GM23338 (cell line): ENCODE data around the gene MBNL3. TPM values are rescaled to one million over a fixed set of nuclear protein-coding genes. Genes with fewer than 3 reads are reported as not detected.

ENCODE experiments used
- ATAC-seq: fragments of 200-7000 bp; cut with Tn5 transposase; 3 replicates; pipeline ENCODE4 v1.9.1; 2020
- DNase-seq: peaks from one replicate; pipeline ENCODE4 v3.0.0-alpha.2; 2015; ENCODE audit warnings: low spot score
- H2AFZ ChIP-seq: fragments of 200-600 bp; sonication (generic); 2 replicates; pipeline ENCODE4 v1.8.0; 2016; ENCODE audit warnings: antibody characterized with exemption, mild to moderate bottlenecking, moderate library complexity
- H3F3A ChIP-seq: fragments of 200-600 bp; sonication (generic); replicated peaks from 2 replicates; pipeline ENCODE4 v1.8.0; 2017; ENCODE audit warnings: antibody characterized with exemption, mixed run types, low read depth
- H3K27ac ChIP-seq: fragments of 200-600 bp; sonication (generic); 2 replicates; pipeline ENCODE4 v1.6.1; 2016; ENCODE audit warnings: low read depth
- H3K27me3 ChIP-seq: fragments of 200-600 bp; sonication (generic); 2 replicates; pipeline ENCODE4 v1.8.0; 2016; ENCODE audit warnings: mild to moderate bottlenecking, mixed run types, moderate library complexity; ENCODE audit not compliant: insufficient read depth
- H3K36me3 ChIP-seq: fragments of 200-600 bp; sonication (generic); 2 replicates; pipeline ENCODE4 v1.8.0; 2016; ENCODE audit warnings: mild to moderate bottlenecking; ENCODE audit not compliant: insufficient read depth
- H3K4me1 ChIP-seq: fragments of 200-600 bp; sonication (generic); 2 replicates; pipeline ENCODE4 v1.8.0; 2016; ENCODE audit warnings: mild to moderate bottlenecking, moderate library complexity; ENCODE audit not compliant: insufficient read depth
- H3K4me2 ChIP-seq: fragments of 200-600 bp; sonication (generic); 2 replicates; pipeline ENCODE4 v1.7.1; 2017; ENCODE audit warnings: mixed run types
- H3K4me3 ChIP-seq: fragments of 200-600 bp; sonication (generic); 2 replicates; pipeline ENCODE4 v1.6.1; 2016; ENCODE audit warnings: mixed run types
- H3K79me2 ChIP-seq: fragments of 200-600 bp; sonication (generic); replicated peaks from 2 replicates; pipeline ENCODE4 v1.8.0; 2017; ENCODE audit warnings: mild to moderate bottlenecking; ENCODE audit not compliant: insufficient read depth
- H3K9me2 ChIP-seq: fragments of 200-600 bp; sonication (generic); 2 replicates; pipeline ENCODE4 v1.8.0; 2017; ENCODE audit not compliant: insufficient read depth
- H4K20me1 ChIP-seq: fragments of 200-600 bp; sonication (generic); replicated peaks from 2 replicates; pipeline ENCODE4 v1.8.0; 2017; ENCODE audit warnings: mild to moderate bottlenecking; ENCODE audit not compliant: insufficient read depth
- H3K27ac Mint-ChIP-seq: 2 replicates; pipeline ENCODE4 v1.8.0; 2020; ENCODE audit warnings: inconsistent platforms, mild to moderate bottlenecking, moderate library complexity, mixed read lengths
- H3K27me3 Mint-ChIP-seq: 3 replicates; pipeline ENCODE4 v1.8.0; 2022; ENCODE audit warnings: low read depth, mild to moderate bottlenecking, moderate library complexity, mixed read lengths, inconsistent platforms; ENCODE audit not compliant: insufficient read depth, poor library complexity
- H3K36me3 Mint-ChIP-seq: 3 replicates; pipeline ENCODE4 v1.8.0; 2021; ENCODE audit warnings: low read depth, mild to moderate bottlenecking, inconsistent platforms, moderate library complexity, mixed read lengths
- H3K4me1 Mint-ChIP-seq: 3 replicates; pipeline ENCODE4 v1.8.0; 2020; ENCODE audit warnings: mild to moderate bottlenecking, inconsistent platforms, mixed read lengths
- H3K4me3 Mint-ChIP-seq: 3 replicates; pipeline ENCODE4 v1.8.0; 2021; ENCODE audit warnings: moderate library complexity, mild to moderate bottlenecking, inconsistent platforms, mixed read lengths
- H3K9me3 Mint-ChIP-seq: 3 replicates; pipeline ENCODE4 v1.8.0; 2020; ENCODE audit warnings: moderate library complexity, mild to moderate bottlenecking, inconsistent platforms, mixed read lengths
- CREB1 ChIP-seq: fragments of 250-450 bp; sonication (Bioruptor Pico); IDR thresholded peaks from 2 replicates; pipeline ENCODE4 v1.5.0; 2020; ENCODE audit warnings: low read depth, mild to moderate bottlenecking, moderate library complexity
- EZH2 ChIP-seq: fragments of 200-600 bp; sonication (generic); IDR thresholded peaks from one replicate; pipeline ENCODE4 v1.8.0; 2017; ENCODE audit warnings: antibody characterized with exemption, mild to moderate bottlenecking, low read depth; ENCODE audit not compliant: unreplicated experiment
- JUNB ChIP-seq: IDR thresholded peaks from one replicate; pipeline ENCODE4 v1.6.1; 2016; ENCODE audit warnings: antibody characterized with exemption; ENCODE audit not compliant: unreplicated experiment
- NANOG ChIP-seq: IDR thresholded peaks from 2 replicates; pipeline ENCODE4 v1.6.1; 2016; ENCODE audit warnings: antibody characterized with exemption, borderline replicate concordance
- POLR2AphosphoS5 ChIP-seq: IDR thresholded peaks from 2 replicates; pipeline ENCODE4 v1.6.1; 2016; ENCODE audit warnings: antibody characterized with exemption, low read depth
- STAT1 ChIP-seq: IDR thresholded peaks from one replicate; pipeline ENCODE4 v1.6.1; 2016; ENCODE audit warnings: antibody characterized with exemption; ENCODE audit not compliant: unreplicated experiment
- ZNF331 ChIP-seq: fragments of 250-450 bp; sonication (Bioruptor Pico); IDR thresholded peaks from 2 replicates; pipeline ENCODE4 v1.5.0; 2020; ENCODE audit warnings: low read depth, mild to moderate bottlenecking, moderate library complexity
- polyA plus RNA-seq: library from polyadenylated mRNA; unstranded; fragments of >200 nt; fragmentation: Nextera tagmentation; extraction: Ambion mirVana; gene quantifications from 2 replicates; pipeline ENCODE4 v1.2.1, GENCODE V29; 2016
- total RNA-seq: library from RNA; depleted of rRNA; stranded (reverse); fragments of >200 nt; shearing (Covaris generic); gene quantifications from 2 replicates; pipeline ENCODE4 v1.2.3, GENCODE V29; 2014
- TF ChIP-seq, protein P1 (sequence below): IDR thresholded peaks from 2 replicates; pipeline ENCODE4 v1.6.1; 2016; ENCODE audit warnings: antibody characterized with exemption
- TF ChIP-seq, protein P2 (sequence below): fragments of 250-450 bp; sonication (Bioruptor Pico); IDR thresholded peaks from 2 replicates; pipeline ENCODE4 v1.5.0; 2020; ENCODE audit warnings: mild to moderate bottlenecking, moderate library complexity
- TF ChIP-seq, protein P3 (sequence below): IDR thresholded peaks from one replicate; pipeline ENCODE4 v1.6.1; 2018; ENCODE audit warnings: antibody characterized with exemption; ENCODE audit not compliant: unreplicated experiment

MBNL3 gene
- total and polyA plus RNA-seq, 2 experiments from 2014 or later = 2.3 to 2.4 TPM

DNA sequence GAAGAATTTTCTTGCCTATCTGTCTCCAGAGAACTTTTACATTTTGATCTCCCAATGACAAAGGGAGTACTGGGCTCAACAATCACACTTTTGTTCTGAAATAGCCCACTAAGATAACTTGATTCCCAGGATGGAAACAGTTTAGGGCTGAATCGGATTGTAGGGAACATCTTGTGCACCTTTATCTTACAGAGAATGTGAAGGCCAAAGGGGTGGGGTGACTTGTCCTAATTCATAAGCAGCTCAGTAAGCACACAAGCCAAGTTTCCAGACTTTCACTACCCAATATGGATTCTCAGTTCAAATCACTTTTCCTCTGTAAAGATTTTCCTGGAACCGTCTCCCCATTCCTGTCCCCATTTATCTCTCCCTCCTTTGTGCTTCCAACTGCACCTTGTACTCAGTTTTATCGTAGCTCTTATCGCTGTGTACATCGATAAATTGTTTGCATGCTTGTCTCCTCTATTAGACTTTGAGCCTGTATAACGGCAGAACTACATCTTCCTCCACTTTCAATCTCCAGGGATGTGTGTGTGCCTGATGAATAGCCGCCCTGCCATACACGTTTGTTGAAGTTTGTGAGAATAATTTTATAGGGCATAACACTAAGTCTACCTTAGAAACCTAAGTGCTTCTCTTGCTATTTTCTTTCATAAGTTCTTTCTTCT lies 77.4 kb downstream of the MBNL3 start:
- no peak for TF ChIP-seq ZNF331 (CRISPR knock-in tag)
- TF ChIP-seq, protein P1, sequence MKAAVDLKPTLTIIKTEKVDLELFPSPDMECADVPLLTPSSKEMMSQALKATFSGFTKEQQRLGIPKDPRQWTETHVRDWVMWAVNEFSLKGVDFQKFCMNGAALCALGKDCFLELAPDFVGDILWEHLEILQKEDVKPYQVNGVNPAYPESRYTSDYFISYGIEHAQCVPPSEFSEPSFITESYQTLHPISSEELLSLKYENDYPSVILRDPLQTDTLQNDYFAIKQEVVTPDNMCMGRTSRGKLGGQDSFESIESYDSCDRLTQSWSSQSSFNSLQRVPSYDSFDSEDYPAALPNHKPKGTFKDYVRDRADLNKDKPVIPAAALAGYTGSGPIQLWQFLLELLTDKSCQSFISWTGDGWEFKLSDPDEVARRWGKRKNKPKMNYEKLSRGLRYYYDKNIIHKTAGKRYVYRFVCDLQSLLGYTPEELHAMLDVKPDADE = no peak
- TF ChIP-seq JUNB = no peak
- TF ChIP-seq EZH2 = no peak
- TF ChIP-seq, protein P2, sequence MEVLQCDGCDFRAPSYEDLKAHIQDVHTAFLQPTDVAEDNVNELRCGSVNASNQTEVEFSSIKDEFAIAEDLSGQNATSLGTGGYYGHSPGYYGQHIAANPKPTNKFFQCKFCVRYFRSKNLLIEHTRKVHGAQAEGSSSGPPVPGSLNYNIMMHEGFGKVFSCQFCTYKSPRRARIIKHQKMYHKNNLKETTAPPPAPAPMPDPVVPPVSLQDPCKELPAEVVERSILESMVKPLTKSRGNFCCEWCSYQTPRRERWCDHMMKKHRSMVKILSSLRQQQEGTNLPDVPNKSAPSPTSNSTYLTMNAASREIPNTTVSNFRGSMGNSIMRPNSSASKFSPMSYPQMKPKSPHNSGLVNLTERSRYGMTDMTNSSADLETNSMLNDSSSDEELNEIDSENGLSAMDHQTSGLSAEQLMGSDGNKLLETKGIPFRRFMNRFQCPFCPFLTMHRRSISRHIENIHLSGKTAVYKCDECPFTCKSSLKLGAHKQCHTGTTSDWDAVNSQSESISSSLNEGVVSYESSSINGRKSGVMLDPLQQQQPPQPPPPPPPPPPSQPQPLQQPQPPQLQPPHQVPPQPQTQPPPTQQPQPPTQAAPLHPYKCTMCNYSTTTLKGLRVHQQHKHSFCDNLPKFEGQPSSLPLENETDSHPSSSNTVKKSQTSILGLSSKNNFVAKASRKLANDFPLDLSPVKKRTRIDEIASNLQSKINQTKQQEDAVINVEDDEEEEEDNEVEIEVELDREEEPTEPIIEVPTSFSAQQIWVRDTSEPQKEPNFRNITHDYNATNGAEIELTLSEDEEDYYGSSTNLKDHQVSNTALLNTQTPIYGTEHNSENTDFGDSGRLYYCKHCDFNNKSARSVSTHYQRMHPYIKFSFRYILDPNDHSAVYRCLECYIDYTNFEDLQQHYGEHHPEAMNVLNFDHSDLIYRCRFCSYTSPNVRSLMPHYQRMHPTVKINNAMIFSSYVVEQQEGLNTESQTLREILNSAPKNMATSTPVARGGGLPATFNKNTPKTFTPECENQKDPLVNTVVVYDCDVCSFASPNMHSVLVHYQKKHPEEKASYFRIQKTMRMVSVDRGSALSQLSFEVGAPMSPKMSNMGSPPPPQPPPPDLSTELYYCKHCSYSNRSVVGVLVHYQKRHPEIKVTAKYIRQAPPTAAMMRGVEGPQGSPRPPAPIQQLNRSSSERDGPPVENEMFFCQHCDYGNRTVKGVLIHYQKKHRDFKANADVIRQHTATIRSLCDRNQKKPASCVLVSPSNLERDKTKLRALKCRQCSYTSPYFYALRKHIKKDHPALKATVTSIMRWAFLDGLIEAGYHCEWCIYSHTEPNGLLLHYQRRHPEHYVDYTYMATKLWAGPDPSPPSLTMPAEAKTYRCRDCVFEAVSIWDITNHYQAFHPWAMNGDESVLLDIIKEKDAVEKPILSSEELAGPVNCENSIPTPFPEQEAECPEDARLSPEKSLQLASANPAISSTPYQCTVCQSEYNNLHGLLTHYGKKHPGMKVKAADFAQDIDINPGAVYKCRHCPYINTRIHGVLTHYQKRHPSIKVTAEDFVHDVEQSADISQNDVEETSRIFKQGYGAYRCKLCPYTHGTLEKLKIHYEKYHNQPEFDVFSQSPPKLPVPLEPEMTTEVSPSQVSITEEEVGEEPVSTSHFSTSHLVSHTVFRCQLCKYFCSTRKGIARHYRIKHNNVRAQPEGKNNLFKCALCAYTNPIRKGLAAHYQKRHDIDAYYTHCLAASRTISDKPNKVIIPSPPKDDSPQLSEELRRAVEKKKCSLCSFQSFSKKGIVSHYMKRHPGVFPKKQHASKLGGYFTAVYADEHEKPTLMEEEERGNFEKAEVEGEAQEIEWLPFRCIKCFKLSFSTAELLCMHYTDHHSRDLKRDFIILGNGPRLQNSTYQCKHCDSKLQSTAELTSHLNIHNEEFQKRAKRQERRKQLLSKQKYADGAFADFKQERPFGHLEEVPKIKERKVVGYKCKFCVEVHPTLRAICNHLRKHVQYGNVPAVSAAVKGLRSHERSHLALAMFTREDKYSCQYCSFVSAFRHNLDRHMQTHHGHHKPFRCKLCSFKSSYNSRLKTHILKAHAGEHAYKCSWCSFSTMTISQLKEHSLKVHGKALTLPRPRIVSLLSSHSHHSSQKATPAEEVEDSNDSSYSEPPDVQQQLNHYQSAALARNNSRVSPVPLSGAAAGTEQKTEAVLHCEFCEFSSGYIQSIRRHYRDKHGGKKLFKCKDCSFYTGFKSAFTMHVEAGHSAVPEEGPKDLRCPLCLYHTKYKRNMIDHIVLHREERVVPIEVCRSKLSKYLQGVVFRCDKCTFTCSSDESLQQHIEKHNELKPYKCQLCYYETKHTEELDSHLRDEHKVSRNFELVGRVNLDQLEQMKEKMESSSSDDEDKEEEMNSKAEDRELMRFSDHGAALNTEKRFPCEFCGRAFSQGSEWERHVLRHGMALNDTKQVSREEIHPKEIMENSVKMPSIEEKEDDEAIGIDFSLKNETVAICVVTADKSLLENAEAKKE = no peak
- TF ChIP-seq NANOG = no peak
- no peak for TF ChIP-seq CREB1
- TF ChIP-seq POLR2AphosphoS5 = no peak
- TF ChIP-seq, protein P3, sequence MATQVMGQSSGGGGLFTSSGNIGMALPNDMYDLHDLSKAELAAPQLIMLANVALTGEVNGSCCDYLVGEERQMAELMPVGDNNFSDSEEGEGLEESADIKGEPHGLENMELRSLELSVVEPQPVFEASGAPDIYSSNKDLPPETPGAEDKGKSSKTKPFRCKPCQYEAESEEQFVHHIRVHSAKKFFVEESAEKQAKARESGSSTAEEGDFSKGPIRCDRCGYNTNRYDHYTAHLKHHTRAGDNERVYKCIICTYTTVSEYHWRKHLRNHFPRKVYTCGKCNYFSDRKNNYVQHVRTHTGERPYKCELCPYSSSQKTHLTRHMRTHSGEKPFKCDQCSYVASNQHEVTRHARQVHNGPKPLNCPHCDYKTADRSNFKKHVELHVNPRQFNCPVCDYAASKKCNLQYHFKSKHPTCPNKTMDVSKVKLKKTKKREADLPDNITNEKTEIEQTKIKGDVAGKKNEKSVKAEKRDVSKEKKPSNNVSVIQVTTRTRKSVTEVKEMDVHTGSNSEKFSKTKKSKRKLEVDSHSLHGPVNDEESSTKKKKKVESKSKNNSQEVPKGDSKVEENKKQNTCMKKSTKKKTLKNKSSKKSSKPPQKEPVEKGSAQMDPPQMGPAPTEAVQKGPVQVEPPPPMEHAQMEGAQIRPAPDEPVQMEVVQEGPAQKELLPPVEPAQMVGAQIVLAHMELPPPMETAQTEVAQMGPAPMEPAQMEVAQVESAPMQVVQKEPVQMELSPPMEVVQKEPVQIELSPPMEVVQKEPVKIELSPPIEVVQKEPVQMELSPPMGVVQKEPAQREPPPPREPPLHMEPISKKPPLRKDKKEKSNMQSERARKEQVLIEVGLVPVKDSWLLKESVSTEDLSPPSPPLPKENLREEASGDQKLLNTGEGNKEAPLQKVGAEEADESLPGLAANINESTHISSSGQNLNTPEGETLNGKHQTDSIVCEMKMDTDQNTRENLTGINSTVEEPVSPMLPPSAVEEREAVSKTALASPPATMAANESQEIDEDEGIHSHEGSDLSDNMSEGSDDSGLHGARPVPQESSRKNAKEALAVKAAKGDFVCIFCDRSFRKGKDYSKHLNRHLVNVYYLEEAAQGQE = no peak
- TF ChIP-seq STAT1 = no peak
- no peaks in the 10 kb centered on the region for H3K9me3 Mint-ChIP-seq
- Histone ChIP-seq H3K9me2 (no peaks in the 10 kb centered on the region), H3K4me1 (peaks cover 54% of the 10 kb centered on the region), H3K36me3 (no peaks in the 10 kb centered on the region), H3F3A (no peaks in the 10 kb centered on the region), H2AFZ (no peak overlapping the region), H3K27me3 (peaks cover 34% of the 10 kb centered on the region), H3K27ac (no peak overlapping the region), H3K4me2 (peak overlapping the region; percentile 73), H3K79me2 (no peaks in the 10 kb centered on the region), H3K4me3 (peak overlapping the region; percentile 46), H4K20me1 (no peaks in the 10 kb centered on the region)
- peak overlapping the region; percentile 66 for H3K4me3 Mint-ChIP-seq
- H3K4me1 Mint-ChIP-seq = peaks cover 69% of the 10 kb centered on the region
- H3K36me3 Mint-ChIP-seq = no peaks in the 10 kb centered on the region
- H3K27me3 Mint-ChIP-seq = peaks cover 3% of the 10 kb centered on the region
- no peak for ATAC-seq
- no peak for DNase-seq
- H3K27ac Mint-ChIP-seq = no peak overlapping the region
